B cell (primary cell): ENCODE measurements around the gene AGXT. TPM values are rescaled to one million over a fixed set of nuclear protein-coding genes. Genes with fewer than 3 reads are reported as not detected.

Source experiments
- ATAC-seq: fragments of 200-7000 bp; cut with Tn5 transposase; one replicate; pipeline ENCODE4 v1.10.0; 2021; ENCODE audit warnings: low read depth, mild to moderate bottlenecking, moderate number of reproducible peaks, moderate library complexity
- CTCF ChIA-PET: fragments of 350-600 bp; sonication (Branson Sonifier 250); formaldehyde crosslinking; loops from one replicate; lab custom pipeline; 2021; ENCODE audit warnings: antibody characterized with exemption, inconsistent platforms; lab: Charles Lee
- POLR2A ChIA-PET: fragments of 350-600 bp; sonication (Branson Sonifier 250); formaldehyde crosslinking; loops from one replicate; lab custom pipeline; 2021; ENCODE audit warnings: antibody characterized with exemption; lab: Charles Lee
- DNase-seq: peaks from one replicate; pipeline ENCODE4 v3.0.0; 2013
- H2AFZ ChIP-seq: 2 replicates; pipeline ENCODE4 v1.6.1; 2012; ENCODE audit warnings: mild to moderate bottlenecking, low read depth, low read length; ENCODE audit not compliant: insufficient read depth, poor library complexity, severe bottlenecking
- H3K27ac ChIP-seq, 2 donors: 1 replicate in 1 of 2; 2 replicates in 1 of 2; pipeline ENCODE4 v1.5.1; 2012 to 2013; ENCODE audit warnings: low read length in 2 of 2, mild to moderate bottlenecking in 2 of 2, moderate library complexity in 1 of 2
- H3K27me3 ChIP-seq, 4 experiments: fragments of 200-600 bp in 1 of 4; sonication (generic) in 1 of 4; replicated peaks in 1 of 4; 1 replicate in 2 of 4; 2 replicates in 2 of 4; pipeline versions ENCODE4 v1.6.1 to v1.7.0; 2013 to 2016; ENCODE audit warnings: low read length in 3 of 4, mild to moderate bottlenecking in 2 of 4, mixed read lengths in 1 of 4, moderate library complexity in 1 of 4; ENCODE audit not compliant: insufficient read depth in 4 of 4, control insufficient read depth in 3 of 4; ENCODE audit errors: control extremely low read depth in 1 of 4
- H3K36me3 ChIP-seq, 2 experiments: replicated peaks in 1 of 2; 1 replicate in 1 of 2; 2 replicates in 1 of 2; pipeline versions ENCODE4 v1.6.1 to v1.7.1; 2013; ENCODE audit warnings: low read length in 1 of 2; ENCODE audit not compliant: insufficient read depth in 2 of 2, control insufficient read depth in 1 of 2; ENCODE audit errors: control extremely low read depth in 1 of 2, extremely low read depth in 1 of 2
- H3K4me1 ChIP-seq, 2 donors: fragments of 200-600 bp in 1 of 2; sonication (generic) in 1 of 2; 1 replicate in 1 of 2; 2 replicates in 1 of 2; pipeline versions ENCODE4 v1.5.1 to v1.6.1; 2013 to 2017; ENCODE audit warnings: low read length in 2 of 2; ENCODE audit not compliant: control insufficient read depth in 2 of 2, insufficient read depth in 2 of 2
- H3K4me2 ChIP-seq: replicated peaks from 2 replicates; pipeline ENCODE3; 2012; ENCODE audit warnings: mild to moderate bottlenecking, low read depth, low read length; ENCODE audit not compliant: poor library complexity, severe bottlenecking
- H3K4me3 ChIP-seq, 5 experiments: fragments of 200-600 bp in 1 of 5; sonication (generic) in 1 of 5; 1 replicate in 3 of 5; 2 replicates in 2 of 5; pipeline versions ENCODE4 v1.5.1 to v1.7.0; 2011 to 2016; ENCODE audit warnings: low read length in 4 of 5, mild to moderate bottlenecking in 4 of 5, low read depth in 2 of 5, control low read depth in 1 of 5, moderate library complexity in 1 of 5; ENCODE audit not compliant: insufficient read depth in 1 of 5; ENCODE audit errors: control extremely low read depth in 1 of 5, extremely low read depth in 1 of 5
- H3K79me2 ChIP-seq: fragments of 200-600 bp; sonication (generic); one replicate; pipeline ENCODE4 v1.6.0; 2016; ENCODE audit warnings: low read length; ENCODE audit not compliant: control insufficient read depth, insufficient read depth
- H3K9ac ChIP-seq: fragments of 200-600 bp; sonication (generic); 2 replicates; pipeline ENCODE4 v1.6.1; 2017; ENCODE audit warnings: mild to moderate bottlenecking, low read length, moderate library complexity
- H3K9me3 ChIP-seq, 3 donors: one replicate each; pipeline versions ENCODE4 v1.6.1 to v1.7.1; 2013; ENCODE audit warnings: low read length in 2 of 3; ENCODE audit not compliant: control insufficient read depth in 2 of 3, insufficient read depth in 1 of 3; ENCODE audit errors: control extremely low read depth in 1 of 3
- H4K20me1 ChIP-seq: 2 replicates; pipeline ENCODE4 v1.6.0; 2012; ENCODE audit warnings: mild to moderate bottlenecking, low read length; ENCODE audit not compliant: insufficient read depth, control insufficient read depth, poor library complexity, severe bottlenecking
- H3K27ac Mint-ChIP-seq: one replicate; pipeline ENCODE4 v1.8.0; 2021; ENCODE audit warnings: mixed read lengths
- H3K27me3 Mint-ChIP-seq: one replicate; pipeline ENCODE4 v1.8.0; 2021; ENCODE audit warnings: mixed read lengths
- H3K4me1 Mint-ChIP-seq: one replicate; pipeline ENCODE4 v1.8.0; 2021; ENCODE audit warnings: mixed read lengths
- H3K4me3 Mint-ChIP-seq: one replicate; pipeline ENCODE4 v1.8.0; 2021; ENCODE audit warnings: mixed read lengths
- H3K9me3 Mint-ChIP-seq: one replicate; pipeline ENCODE4 v1.8.0; 2022; ENCODE audit warnings: mixed read lengths; ENCODE audit not compliant: insufficient read depth
- EZH2 ChIP-seq: IDR thresholded peaks from 2 replicates; pipeline ENCODE4 v1.6.1; 2012; ENCODE audit warnings: borderline replicate concordance, low read depth, mild to moderate bottlenecking, moderate library complexity, low read length; ENCODE audit not compliant: insufficient read depth, poor library complexity, severe bottlenecking
- WGBS: methylation state at CpG from one replicate; pipeline ENCODE4 v1.1.5; 2013; ENCODE audit warnings: missing lambda C conversion rate; ENCODE audit not compliant: insufficient coverage; 5-methylcytosine and 5-hydroxymethylcytosine counted together
- intact Hi-C: fragments of 100-400 bp; cut with micrococcal nuclease; formaldehyde crosslinking; loops from one replicate; pipeline ENCODE4 v1.10.0; 2022
- polyA plus RNA-seq: library from polyadenylated mRNA; depleted of rRNA; stranded (reverse); fragments of >200 nt; gene quantifications from 2 replicates; pipeline ENCODE4 v1.2.3, GENCODE V29; 2012
- total RNA-seq, 2 donors: library from RNA; stranded (reverse); fragments of 120-200 nt in 1 of 2; gene quantifications; 1 replicate in 1 of 2; 2 replicates in 1 of 2; pipeline versions ENCODE4 v1.2.3 to v1.2.4, GENCODE V29; 2013 to 2022
- TF ChIP-seq, protein P1 (sequence below): fragments of 200-600 bp; IDR thresholded peaks from one replicate; pipeline ENCODE4 v1.8.0; 2022; ENCODE audit warnings: antibody characterized with exemption, mild to moderate bottlenecking

AGXT gene
- total and polyA plus RNA-seq, 2 donors (not counting 1 experiment from before 2014, with no cell fraction given) = not detected

DNA sequence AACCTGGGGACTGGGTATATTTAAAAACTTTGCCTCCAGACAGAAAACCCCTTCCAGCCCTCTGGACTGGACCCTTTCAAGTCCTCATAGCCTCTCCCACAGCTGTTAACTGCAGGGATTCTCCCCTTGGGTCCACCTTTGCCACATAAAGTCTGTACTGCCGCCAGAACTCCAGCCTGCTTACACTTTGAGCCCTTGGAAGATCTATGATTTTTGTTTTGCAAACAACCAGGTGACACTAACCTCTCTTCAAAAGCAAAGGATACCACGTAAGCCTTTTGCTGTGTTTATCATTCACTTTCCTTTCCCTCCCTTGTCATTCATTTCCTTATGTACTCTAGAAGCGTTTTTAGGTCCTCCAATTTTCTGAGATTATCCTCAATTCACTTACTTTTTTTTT lies 4.1 kb upstream of the AGXT start:
- intact Hi-C loops = no loop called here
- CTCF ChIA-PET = interaction anchor here (0.7 kb wide), 1 partner anchor 225 kb away, joined by 3 read pairs; no protein-coding TSS in a partner anchor
- 100% methylated on average over 2 of the region's 3 CpGs for WGBS

GRCh38 chr2:240865391-240865790 lies 3.2 kb upstream of the AGXT start:
- Mint-ChIP-seq H3K9me3 (no peaks in the 10 kb centered on the region), H3K27me3 (peaks cover 30% of the 10 kb centered on the region), H3K27ac (no peak overlapping the region), H3K4me1 (no peaks in the 10 kb centered on the region), H3K4me3 (no peak overlapping the region)
- POLR2A ChIA-PET = interaction anchor here (0.7 kb wide), 1 partner anchor 351 kb away, joined by 10 read pairs; no protein-coding TSS in a partner anchor
- CTCF ChIA-PET = interaction anchor here (0.7 kb wide), 1 partner anchor 224 kb away, joined by 3 read pairs; no protein-coding TSS in a partner anchor
- Histone ChIP-seq H3K4me2 (no peak overlapping the region), H3K27me3 (no peaks in the 10 kb centered on the region), H3K27ac (no peak overlapping the region), H3K36me3 (no peaks in the 10 kb centered on the region), H2AFZ (no peak overlapping the region), H3K9ac (no peak overlapping the region), H3K79me2 (no peaks in the 10 kb centered on the region), H3K4me1 (no peaks in the 10 kb centered on the region), H3K4me3 (no peak overlapping the region), H3K9me3 (no peaks in the 10 kb centered on the region), H4K20me1 (no peaks in the 10 kb centered on the region)
- 74% methylated on average over 3 of the region's 5 CpGs for WGBS
- DNase-seq = no peak
- ATAC-seq = no peak
- no peak for TF ChIP-seq EZH2
- TF ChIP-seq, protein P1, sequence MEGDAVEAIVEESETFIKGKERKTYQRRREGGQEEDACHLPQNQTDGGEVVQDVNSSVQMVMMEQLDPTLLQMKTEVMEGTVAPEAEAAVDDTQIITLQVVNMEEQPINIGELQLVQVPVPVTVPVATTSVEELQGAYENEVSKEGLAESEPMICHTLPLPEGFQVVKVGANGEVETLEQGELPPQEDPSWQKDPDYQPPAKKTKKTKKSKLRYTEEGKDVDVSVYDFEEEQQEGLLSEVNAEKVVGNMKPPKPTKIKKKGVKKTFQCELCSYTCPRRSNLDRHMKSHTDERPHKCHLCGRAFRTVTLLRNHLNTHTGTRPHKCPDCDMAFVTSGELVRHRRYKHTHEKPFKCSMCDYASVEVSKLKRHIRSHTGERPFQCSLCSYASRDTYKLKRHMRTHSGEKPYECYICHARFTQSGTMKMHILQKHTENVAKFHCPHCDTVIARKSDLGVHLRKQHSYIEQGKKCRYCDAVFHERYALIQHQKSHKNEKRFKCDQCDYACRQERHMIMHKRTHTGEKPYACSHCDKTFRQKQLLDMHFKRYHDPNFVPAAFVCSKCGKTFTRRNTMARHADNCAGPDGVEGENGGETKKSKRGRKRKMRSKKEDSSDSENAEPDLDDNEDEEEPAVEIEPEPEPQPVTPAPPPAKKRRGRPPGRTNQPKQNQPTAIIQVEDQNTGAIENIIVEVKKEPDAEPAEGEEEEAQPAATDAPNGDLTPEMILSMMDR = no peak
- intact Hi-C loops = no loop called here

More for the DNA sequence above, 4.1 kb upstream of the AGXT start:
- Histone ChIP-seq H3K4me1 (no peaks in the 10 kb centered on the region), H3K4me3 (no peak overlapping the region), H3K4me2 (no peak overlapping the region), H3K27me3 (no peaks in the 10 kb centered on the region), H3K9me3 (no peaks in the 10 kb centered on the region), H3K27ac (no peak overlapping the region), H3K79me2 (no peaks in the 10 kb centered on the region), H4K20me1 (no peaks in the 10 kb centered on the region), H2AFZ (no peak overlapping the region), H3K9ac (no peak overlapping the region), H3K36me3 (no peaks in the 10 kb centered on the region)
- DNase-seq = no peak
- ATAC-seq = no peak
- Mint-ChIP-seq H3K27ac (no peak overlapping the region), H3K4me3 (no peak overlapping the region), H3K27me3 (peaks cover 33% of the 10 kb centered on the region), H3K9me3 (no peaks in the 10 kb centered on the region), H3K4me1 (no peaks in the 10 kb centered on the region)
- POLR2A ChIA-PET = interaction anchor here (0.7 kb wide), 1 partner anchor 350 kb away, joined by 10 read pairs; no protein-coding TSS in a partner anchor
- TF ChIP-seq, protein P1 = no peak
- TF ChIP-seq EZH2 = no peak
